Measurements from ENCODE around the gene CCDC34.

CCDC34 gene

DNA sequence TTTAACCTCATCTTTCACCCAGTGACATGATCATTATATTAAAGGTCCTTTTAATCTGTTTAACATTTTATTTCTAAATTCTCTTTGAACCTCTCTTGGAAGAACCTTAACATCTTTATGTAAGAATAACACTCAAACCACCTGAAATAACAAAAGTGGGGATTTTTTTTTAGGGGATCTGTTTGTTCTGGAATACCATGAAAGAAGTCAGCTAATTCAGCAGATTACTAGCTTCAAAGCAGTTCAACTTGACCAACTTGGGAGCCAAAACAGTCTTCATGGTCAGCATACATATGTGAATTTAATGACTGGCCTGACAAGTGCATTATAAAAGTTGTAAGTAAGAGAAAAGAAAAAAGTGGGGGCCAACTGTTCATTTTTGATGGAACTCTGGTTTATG lies 52.3 kb downstream of the CCDC34 start:
- no peak overlapping the region for H3K4me3 ChIP-seq (ENCODE audit: low read depth in 1 of 2, low read length in 2 of 2)
- no peak overlapping the region for H3K9ac ChIP-seq (ENCODE audit: low read depth in 1 of 2, low read length in 2 of 2)
- H3K4me1 ChIP-seq (ENCODE audit: control insufficient read depth in 1 of 2, insufficient read depth in 2 of 2, low read length in 2 of 2), result peaks cover 4 to 21% of the 10 kb centered on the region in 2 donors
- no peak overlapping the region for H3K27ac ChIP-seq (ENCODE audit: low read depth, low read length)
- no peaks in the 10 kb centered on the region for H3K9me3 ChIP-seq (ENCODE audit: control insufficient read depth in 1 of 2, low read length in 2 of 2)
- no peaks in the 10 kb centered on the region for H3K27me3 ChIP-seq (ENCODE audit: control insufficient read depth in 1 of 2, insufficient read depth in 2 of 2, low read length in 2 of 2)
- no peaks in the 10 kb centered on the region for H3K36me3 ChIP-seq (ENCODE audit: control insufficient read depth in 1 of 2, insufficient read depth in 2 of 2, low read length in 2 of 2)

GRCh38 chr11:27310182-27310581 lies 52.8 kb downstream of the CCDC34 start:
- H3K27me3 ChIP-seq (ENCODE audit: control insufficient read depth in 1 of 2, insufficient read depth in 2 of 2, low read length in 2 of 2), result no peaks in the 10 kb centered on the region
- peaks cover 4 to 21% of the 10 kb centered on the region in 2 donors for H3K4me1 ChIP-seq (ENCODE audit: control insufficient read depth in 1 of 2, insufficient read depth in 2 of 2, low read length in 2 of 2)
- no peak overlapping the region for H3K9ac ChIP-seq (ENCODE audit: low read depth in 1 of 2, low read length in 2 of 2)
- no peak overlapping the region for H3K27ac ChIP-seq (ENCODE audit: low read depth, low read length)
- no peaks in the 10 kb centered on the region for H3K36me3 ChIP-seq (ENCODE audit: control insufficient read depth in 1 of 2, insufficient read depth in 2 of 2, low read length in 2 of 2)
- no peak overlapping the region for H3K4me3 ChIP-seq (ENCODE audit: low read depth in 1 of 2, low read length in 2 of 2)
- H3K9me3 ChIP-seq (ENCODE audit: control insufficient read depth in 1 of 2, low read length in 2 of 2), result peaks cover 2 to 3% of the 10 kb centered on the region in 2 donors

GRCh38 chr11:27309046-27309445 lies 54.0 kb downstream of the CCDC34 start:
- no peaks in the 10 kb centered on the region for H3K36me3 ChIP-seq (ENCODE audit: control insufficient read depth in 1 of 2, insufficient read depth in 2 of 2, low read length in 2 of 2)
- H3K4me3 ChIP-seq (ENCODE audit: low read depth in 1 of 2, low read length in 2 of 2), result no peak overlapping the region
- peaks cover 4 to 21% of the 10 kb centered on the region in 2 donors for H3K4me1 ChIP-seq (ENCODE audit: control insufficient read depth in 1 of 2, insufficient read depth in 2 of 2, low read length in 2 of 2)
- peaks cover 5% of the 10 kb centered on the region in 2 donors for H3K9me3 ChIP-seq (ENCODE audit: control insufficient read depth in 1 of 2, low read length in 2 of 2)
- H3K9ac ChIP-seq (ENCODE audit: low read depth in 1 of 2, low read length in 2 of 2), result no peak overlapping the region
- H3K27me3 ChIP-seq (ENCODE audit: control insufficient read depth in 1 of 2, insufficient read depth in 2 of 2, low read length in 2 of 2), result no peaks in the 10 kb centered on the region
- H3K27ac ChIP-seq (ENCODE audit: low read depth, low read length), result no peak overlapping the region

GRCh38 chr11:27307232-27307631 lies 55.8 kb downstream of the CCDC34 start:
- H3K27ac ChIP-seq (ENCODE audit: low read depth, low read length), result no peak overlapping the region
- no peaks in the 10 kb centered on the region for H3K27me3 ChIP-seq (ENCODE audit: control insufficient read depth in 1 of 2, insufficient read depth in 2 of 2, low read length in 2 of 2)
- peaks cover 4 to 11% of the 10 kb centered on the region in 2 donors for H3K4me1 ChIP-seq (ENCODE audit: control insufficient read depth in 1 of 2, insufficient read depth in 2 of 2, low read length in 2 of 2)
- H3K4me3 ChIP-seq (ENCODE audit: low read depth in 1 of 2, low read length in 2 of 2), result no peak overlapping the region
- H3K36me3 ChIP-seq (ENCODE audit: control insufficient read depth in 1 of 2, insufficient read depth in 2 of 2, low read length in 2 of 2), result no peaks in the 10 kb centered on the region
- H3K9me3 ChIP-seq (ENCODE audit: control insufficient read depth in 1 of 2, low read length in 2 of 2), result peaks cover 5% of the 10 kb centered on the region in 2 donors
- H3K9ac ChIP-seq (ENCODE audit: low read depth in 1 of 2, low read length in 2 of 2), result no peak overlapping the region

DNA sequence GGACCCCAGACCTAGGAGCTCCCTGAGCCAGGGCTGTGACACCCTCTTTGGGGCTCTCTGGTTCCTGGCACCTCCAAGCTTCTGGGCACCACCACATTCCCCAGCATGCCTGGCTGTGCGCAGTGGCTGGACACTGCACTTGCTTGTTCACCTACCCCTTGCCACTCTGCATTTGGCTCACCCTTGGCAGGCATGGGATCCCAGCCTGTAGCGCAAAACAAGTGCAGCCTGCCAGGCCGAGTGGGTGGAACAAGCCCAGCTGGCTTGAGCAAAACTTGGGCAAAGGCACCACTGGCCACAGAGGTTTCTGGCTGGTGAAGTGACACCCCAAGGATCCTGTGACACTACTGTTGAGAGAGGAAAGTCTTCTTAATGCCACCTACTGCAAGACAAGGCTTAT lies 57.3 kb downstream of the CCDC34 start:
- no peak overlapping the region for H3K4me3 ChIP-seq (ENCODE audit: low read depth in 1 of 2, low read length in 2 of 2)
- H3K9ac ChIP-seq (ENCODE audit: low read depth in 1 of 2, low read length in 2 of 2), result no peak overlapping the region
- H3K27me3 ChIP-seq (ENCODE audit: control insufficient read depth in 1 of 2, insufficient read depth in 2 of 2, low read length in 2 of 2), result no peaks in the 10 kb centered on the region
- H3K4me1 ChIP-seq (ENCODE audit: control insufficient read depth in 1 of 2, insufficient read depth in 2 of 2, low read length in 2 of 2), result peaks cover 0 to under 1% of the 10 kb centered on the region in 2 donors
- no peaks in the 10 kb centered on the region for H3K36me3 ChIP-seq (ENCODE audit: control insufficient read depth in 1 of 2, insufficient read depth in 2 of 2, low read length in 2 of 2)
- H3K9me3 ChIP-seq (ENCODE audit: control insufficient read depth in 1 of 2, low read length in 2 of 2), result peaks cover 5% of the 10 kb centered on the region in 2 donors
- H3K27ac ChIP-seq (ENCODE audit: low read depth, low read length), result no peak overlapping the region

DNA sequence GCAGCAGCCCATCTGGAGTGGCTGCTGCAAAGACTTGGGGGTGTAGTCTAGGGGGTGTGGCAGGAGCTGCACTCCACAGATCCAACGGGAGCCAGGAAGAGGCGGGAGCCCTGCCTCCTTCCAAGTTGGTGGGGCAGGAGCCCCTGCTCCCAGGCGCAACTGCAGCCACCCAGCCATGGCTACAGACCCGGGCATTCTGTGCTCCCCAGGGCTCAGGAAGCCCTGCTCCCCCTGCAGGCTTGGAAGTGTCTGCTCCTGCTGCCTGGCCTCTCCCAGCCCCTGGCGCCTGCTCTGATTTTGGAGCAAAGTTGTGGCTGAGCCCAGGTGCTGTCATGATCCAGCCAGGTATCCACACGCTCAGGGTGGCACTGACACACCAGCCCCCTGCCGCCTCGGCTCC lies 58.5 kb downstream of the CCDC34 start:
- no peaks in the 10 kb centered on the region for H3K36me3 ChIP-seq (ENCODE audit: control insufficient read depth in 1 of 2, insufficient read depth in 2 of 2, low read length in 2 of 2)
- H3K9me3 ChIP-seq (ENCODE audit: control insufficient read depth in 1 of 2, low read length in 2 of 2), result peaks cover 5% of the 10 kb centered on the region in 2 donors
- no peak overlapping the region for H3K4me3 ChIP-seq (ENCODE audit: low read depth in 1 of 2, low read length in 2 of 2)
- H3K27me3 ChIP-seq (ENCODE audit: control insufficient read depth in 1 of 2, insufficient read depth in 2 of 2, low read length in 2 of 2), result no peaks in the 10 kb centered on the region
- H3K9ac ChIP-seq (ENCODE audit: low read depth in 1 of 2, low read length in 2 of 2), result no peak overlapping the region
- H3K4me1 ChIP-seq (ENCODE audit: control insufficient read depth in 1 of 2, insufficient read depth in 2 of 2, low read length in 2 of 2), result no peaks in the 10 kb centered on the region
- H3K27ac ChIP-seq (ENCODE audit: low read depth, low read length), result no peak overlapping the region

GRCh38 chr11:27303903-27304302 lies 59.1 kb downstream of the CCDC34 start:
- Histone ChIP-seq H3K27ac (ENCODE audit: low read depth, low read length) (no peak overlapping the region), H3K9me3 (ENCODE audit: control insufficient read depth in 1 of 2, low read length in 2 of 2) (peaks cover 5% of the 10 kb centered on the region in 2 donors), H3K36me3 (ENCODE audit: control insufficient read depth in 1 of 2, insufficient read depth in 2 of 2, low read length in 2 of 2) (no peaks in the 10 kb centered on the region), H3K4me3 (ENCODE audit: low read depth in 1 of 2, low read length in 2 of 2) (no peak overlapping the region), H3K27me3 (ENCODE audit: control insufficient read depth in 1 of 2, insufficient read depth in 2 of 2, low read length in 2 of 2) (no peaks in the 10 kb centered on the region), H3K9ac (ENCODE audit: low read depth in 1 of 2, low read length in 2 of 2) (no peak overlapping the region), H3K4me1 (ENCODE audit: control insufficient read depth in 1 of 2, insufficient read depth in 2 of 2, low read length in 2 of 2) (no peaks in the 10 kb centered on the region)

DNA sequence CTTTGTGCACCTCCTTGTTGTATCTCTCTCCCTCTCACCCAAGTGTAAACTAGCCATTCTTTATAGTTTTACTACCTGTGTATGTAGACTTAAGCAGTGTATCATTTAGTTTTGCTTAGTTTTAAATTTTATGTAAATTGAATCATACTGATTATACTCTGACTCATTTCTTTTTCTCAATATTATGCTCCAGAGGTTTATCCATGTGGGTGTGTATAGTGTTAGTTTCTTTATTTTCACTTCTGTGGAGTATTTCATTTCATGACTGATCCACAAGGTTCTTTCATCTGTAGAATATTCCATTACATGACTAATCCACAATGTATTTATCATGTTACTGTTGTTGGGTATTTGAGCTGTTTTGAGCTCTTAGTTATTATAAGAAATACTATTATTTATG lies 62.0 kb downstream of the CCDC34 start:
- peaks cover 5% of the 10 kb centered on the region in 2 donors for H3K9me3 ChIP-seq (ENCODE audit: control insufficient read depth in 1 of 2, low read length in 2 of 2)

DNA sequence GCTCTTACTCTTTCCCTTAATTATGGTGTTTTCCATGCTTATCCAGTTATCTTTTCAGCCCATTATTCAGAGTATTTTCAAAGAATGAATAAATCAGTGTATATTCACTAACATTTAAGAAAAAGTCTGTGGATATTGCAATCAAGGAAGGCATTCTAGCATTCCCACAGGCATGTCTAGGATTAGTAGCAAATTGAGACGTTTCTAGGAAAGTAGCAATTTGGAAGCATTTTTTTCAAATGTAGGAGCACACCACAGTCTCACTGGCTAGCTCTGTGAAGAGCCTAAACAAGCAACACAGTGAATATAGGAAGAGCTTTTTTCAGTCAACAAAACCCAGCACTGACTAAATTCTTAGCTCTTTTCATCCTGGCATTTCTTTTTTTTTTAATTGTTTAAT lies 65.4 kb downstream of the CCDC34 start:
- H3K27ac ChIP-seq (ENCODE audit: low read depth, low read length), result no peak overlapping the region
- no peaks in the 10 kb centered on the region for H3K27me3 ChIP-seq (ENCODE audit: control insufficient read depth in 1 of 2, insufficient read depth in 2 of 2, low read length in 2 of 2)
- peaks cover 22 to 26% of the 10 kb centered on the region in 2 donors for H3K4me1 ChIP-seq (ENCODE audit: control insufficient read depth in 1 of 2, insufficient read depth in 2 of 2, low read length in 2 of 2)
- H3K4me3 ChIP-seq (ENCODE audit: low read depth in 1 of 2, low read length in 2 of 2), result no peak overlapping the region
- no peaks in the 10 kb centered on the region for H3K36me3 ChIP-seq (ENCODE audit: control insufficient read depth in 1 of 2, insufficient read depth in 2 of 2, low read length in 2 of 2)
- no peaks in the 10 kb centered on the region for H3K9me3 ChIP-seq (ENCODE audit: control insufficient read depth in 1 of 2, low read length in 2 of 2)
- H3K9ac ChIP-seq (ENCODE audit: low read depth in 1 of 2, low read length in 2 of 2), result no peak overlapping the region

More for the DNA sequence above, 62.0 kb downstream of the CCDC34 start:
- Histone ChIP-seq H3K4me1 (ENCODE audit: control insufficient read depth in 1 of 2, insufficient read depth in 2 of 2, low read length in 2 of 2) (peaks cover 3 to 5% of the 10 kb centered on the region in 2 donors), H3K4me3 (ENCODE audit: low read depth in 1 of 2, low read length in 2 of 2) (no peak overlapping the region), H3K27ac (ENCODE audit: low read depth, low read length) (no peak overlapping the region), H3K27me3 (ENCODE audit: control insufficient read depth in 1 of 2, insufficient read depth in 2 of 2, low read length in 2 of 2) (no peaks in the 10 kb centered on the region), H3K36me3 (ENCODE audit: control insufficient read depth in 1 of 2, insufficient read depth in 2 of 2, low read length in 2 of 2) (no peaks in the 10 kb centered on the region), H3K9ac (ENCODE audit: low read depth in 1 of 2, low read length in 2 of 2) (no peak overlapping the region)

GRCh38 chr11:27296497-27296896 lies 66.5 kb downstream of the CCDC34 start:
- no peaks in the 10 kb centered on the region for H3K36me3 ChIP-seq (ENCODE audit: control insufficient read depth in 1 of 2, insufficient read depth in 2 of 2, low read length in 2 of 2)
- H3K27me3 ChIP-seq (ENCODE audit: control insufficient read depth in 1 of 2, insufficient read depth in 2 of 2, low read length in 2 of 2), result no peaks in the 10 kb centered on the region
- peaks cover 30 to 31% of the 10 kb centered on the region in 2 donors for H3K4me1 ChIP-seq (ENCODE audit: control insufficient read depth in 1 of 2, insufficient read depth in 2 of 2, low read length in 2 of 2)
- peaks cover 0 to under 1% of the 10 kb centered on the region in 2 donors for H3K9me3 ChIP-seq (ENCODE audit: control insufficient read depth in 1 of 2, low read length in 2 of 2)
- H3K9ac ChIP-seq (ENCODE audit: low read depth in 1 of 2, low read length in 2 of 2), result no peak overlapping the region
- no peak overlapping the region for H3K4me3 ChIP-seq (ENCODE audit: low read depth in 1 of 2, low read length in 2 of 2)
- H3K27ac ChIP-seq (ENCODE audit: low read depth, low read length), result no peak overlapping the region

- Histone ChIP-seq H3K9me3 (ENCODE audit: control insufficient read depth in 1 of 2, low read length in 2 of 2) (peaks cover 5 to 6% of the 10 kb centered on the region in 2 donors), H3K9ac (ENCODE audit: low read depth in 1 of 2, low read length in 2 of 2) (no peak overlapping the region), H3K4me1 (ENCODE audit: control insufficient read depth in 1 of 2, insufficient read depth in 2 of 2, low read length in 2 of 2) (peaks cover 33% of the 10 kb centered on the region in 2 donors), H3K4me3 (ENCODE audit: low read depth in 1 of 2, low read length in 2 of 2) (no peak overlapping the region), H3K27ac (ENCODE audit: low read depth, low read length) (no peak overlapping the region), H3K36me3 (ENCODE audit: control insufficient read depth in 1 of 2, insufficient read depth in 2 of 2, low read length in 2 of 2) (no peaks in the 10 kb centered on the region), H3K27me3 (ENCODE audit: control insufficient read depth in 1 of 2, insufficient read depth in 2 of 2, low read length in 2 of 2) (no peaks in the 10 kb centered on the region)
Measured at GRCh38 chr11:27295928-27296327, 67.1 kb downstream of the CCDC34 start.

All from duodenal mucosa (tissue), 2 donors.